Kidney tubule cell (primary cell): Measurements from ENCODE around the gene UBN1.

Experiments
- DNase-seq: peaks from one replicate; pipeline ENCODE4 v3.0.0-alpha.2; 2018; ENCODE audit warnings: low spot score

The UBN1 gene

GRCh38 chr16:4862639-4863038 lies 15.4 kb downstream of the UBN1 start:
- DNase-seq, result peak; percentile 24

- no peak for DNase-seq
These were observed 17.4 kb downstream of the UBN1 start for GRCh38 chr16:4864728-4865127.

GRCh38 chr16:4865231-4865860 lies 18.1 kb downstream of the UBN1 start:
- no peak for DNase-seq

GRCh38 chr16:4866586-4866985 lies 19.3 kb downstream of the UBN1 start:
- no peak for DNase-seq

GRCh38 chr16:4868026-4868425 lies 20.7 kb downstream of the UBN1 start:
- DNase-seq, result peak; percentile 49

GRCh38 chr16:4868535-4868934 lies 21.3 kb downstream of the UBN1 start:
- DNase-seq, result peak; percentile 21

- peak; percentile 21 for DNase-seq
These were observed 22.0 kb downstream of the UBN1 start for GRCh38 chr16:4869147-4869805.

GRCh38 chr16:4870138-4870671 lies 22.9 kb downstream of the UBN1 start:
- no peak for DNase-seq

GRCh38 chr16:4871071-4871470 lies 23.8 kb downstream of the UBN1 start:
- DNase-seq, result no peak

GRCh38 chr16:4873091-4873490 lies 25.8 kb downstream of the UBN1 start:
- DNase-seq, result no peak

GRCh38 chr16:4874666-4875065 lies 27.4 kb downstream of the UBN1 start:
- DNase-seq, result no peak

- no peak for DNase-seq
These were observed 29.5 kb downstream of the UBN1 start for GRCh38 chr16:4876646-4877379.

- DNase-seq, result no peak
These were observed 30.1 kb downstream of the UBN1 start for GRCh38 chr16:4877380-4877685.

- no peak for DNase-seq
These were observed 31.8 kb downstream of the UBN1 start for GRCh38 chr16:4879049-4879448.

- no peak for DNase-seq
These were observed 32.8 kb downstream of the UBN1 start for GRCh38 chr16:4880006-4880580.

GRCh38 chr16:4882000-4882632 lies 34.8 kb downstream of the UBN1 start:
- DNase-seq, result no peak

GRCh38 chr16:4882633-4883285 lies 35.5 kb downstream of the UBN1 start:
- DNase-seq, result peak; percentile 98

GRCh38 chr16:4883501-4883900 lies 36.2 kb downstream of the UBN1 start:
- DNase-seq, result no peak

GRCh38 chr16:4884209-4884608 lies 36.9 kb downstream of the UBN1 start:
- DNase-seq, result no peak

GRCh38 chr16:4884972-4885874 lies 37.9 kb downstream of the UBN1 start:
- DNase-seq, result no peak

- no peak for DNase-seq
These were observed 38.9 kb downstream of the UBN1 start for GRCh38 chr16:4886151-4886550.
